GM12878 (cell line): ENCODE measurements around the gene FAM200B. TPM values are rescaled to one million over a fixed set of nuclear protein-coding genes. Genes with fewer than 3 reads are reported as not detected.

Experiments used
- BCL11A ChIP-seq: IDR thresholded peaks from 2 replicates; pipeline ENCODE4 v1.6.1; 2011; ENCODE audit warnings: low read depth, low read length
- EP300 ChIP-seq, 2 experiments: fragments of 150-350 bp in 1 of 2; IDR thresholded peaks; 2 replicates each; pipeline ENCODE4 v1.6.1; 2011 to 2012; ENCODE audit warnings: low read depth in 2 of 2, low read length in 2 of 2, borderline replicate concordance in 1 of 2, improper control_type of control experiment in 1 of 2, inconsistent platforms in 1 of 2; ENCODE audit not compliant: control insufficient read depth in 1 of 2
- FOS ChIP-seq: IDR thresholded peaks from 3 replicates; pipeline ENCODE4 v1.6.1; 2011; ENCODE audit warnings: borderline replicate concordance; ENCODE audit not compliant: insufficient read length; ENCODE audit errors: extremely low read depth
- GABPA ChIP-seq: IDR thresholded peaks from 2 replicates; pipeline ENCODE4 v1.6.1; 2014; ENCODE audit warnings: antibody characterized with exemption, low read depth, mild to moderate bottlenecking, inconsistent platforms
- LARP7 ChIP-seq: fragments of 450-650 bp; IDR thresholded peaks from 2 replicates; pipeline ENCODE4 v1.6.1; 2017; ENCODE audit warnings: mild to moderate bottlenecking
- MXI1 ChIP-seq: fragments of 150-350 bp; IDR thresholded peaks from 2 replicates; pipeline ENCODE4 v1.6.1; 2011; ENCODE audit warnings: low read depth, mild to moderate bottlenecking, inconsistent platforms, low read length, improper control_type of control experiment
- NR2C2 ChIP-seq: IDR thresholded peaks from 2 replicates; pipeline ENCODE4 v1.6.1; 2011; ENCODE audit warnings: borderline replicate concordance, low read depth; ENCODE audit not compliant: control insufficient read depth, insufficient read length
- POLR2AphosphoS2 ChIP-seq: IDR thresholded peaks from 2 replicates; pipeline ENCODE4 v1.6.1; 2011; ENCODE audit warnings: low read depth, mild to moderate bottlenecking, low read length, improper control_type of control experiment, moderate library complexity
- RBBP5 ChIP-seq: fragments of 200-600 bp; sonication (generic); conservative IDR thresholded peaks from 2 replicates; pipeline ENCODE4 v1.6.1; 2016
- SIX5 ChIP-seq: IDR thresholded peaks from 2 replicates; pipeline ENCODE4 v1.6.1; 2011; ENCODE audit warnings: mild to moderate bottlenecking, low read depth, low read length, moderate library complexity; ENCODE audit not compliant: severe bottlenecking
- TARDBP ChIP-seq: IDR thresholded peaks from 2 replicates; pipeline ENCODE4 v1.6.1; 2016; ENCODE audit warnings: borderline replicate concordance
- TCF7 ChIP-seq: IDR thresholded peaks from 2 replicates; pipeline ENCODE4 v1.6.1; 2014; ENCODE audit warnings: antibody characterized with exemption, borderline replicate concordance
- USF2 ChIP-seq: IDR thresholded peaks from 2 replicates; pipeline ENCODE4 v1.6.1; 2011; ENCODE audit warnings: low read depth, low read length, improper control_type of control experiment, borderline replicate concordance
- ZBTB33 ChIP-seq: fragments of 450-650 bp; IDR thresholded peaks from 2 replicates; pipeline ENCODE4 v1.6.1; 2017; ENCODE audit warnings: mild to moderate bottlenecking
- ZNF207 ChIP-seq: fragments of 450-650 bp; IDR thresholded peaks from 2 replicates; pipeline ENCODE4 v1.6.1; 2014; ENCODE audit warnings: antibody characterized with exemption, mild to moderate bottlenecking, borderline replicate concordance
- ZSCAN29 ChIP-seq: fragments of 450-650 bp; IDR thresholded peaks from 2 replicates; pipeline ENCODE4 v1.6.1; 2017; ENCODE audit warnings: mild to moderate bottlenecking, moderate library complexity
- polyA plus RNA-seq, 11 experiments: library from polyadenylated mRNA; depleted of rRNA in 4 of 11; unstranded in 6 of 11; stranded (reverse) in 5 of 11; fragments of >200 nt; fragmentation: Nextera tagmentation in 4 of 11; fragmentation: Illumina TruSeq in 1 of 11; extraction: Ambion mirVana in 4 of 11; extraction: Trizol in 1 of 11; gene quantifications; 1 replicate in 1 of 11; 2 replicates in 10 of 11; pipeline versions ENCODE4 v1.2.1 to v1.2.3, GENCODE V29; 2011 to 2016; ENCODE audit warnings: inconsistent platforms in 2 of 11, missing spikeins in 2 of 11, low read depth in 1 of 11
- total RNA-seq, 4 experiments: library from RNA; depleted of rRNA in 3 of 4; stranded (reverse); fragments of >200 nt in 3 of 4; fragmentation: Illumina TruSeq in 1 of 4; extraction: Trizol in 1 of 4; gene quantifications; 2 replicates each; pipeline versions ENCODE4 v1.2.1 to v1.2.3, GENCODE V29; 2013 to 2021
- TF ChIP-seq, protein P1 (sequence below): fragments of 450-650 bp; conservative IDR thresholded peaks from 2 replicates; pipeline ENCODE4 v1.6.1; 2017; ENCODE audit warnings: mild to moderate bottlenecking, moderate library complexity
- TF ChIP-seq, protein P2 (sequence below): fragments of 450-650 bp; IDR thresholded peaks from 2 replicates; pipeline ENCODE4 v1.6.1; 2016; ENCODE audit warnings: mild to moderate bottlenecking
- TF ChIP-seq, protein P3 (sequence below): fragments of 450-650 bp; IDR thresholded peaks from 2 replicates; pipeline ENCODE4 v1.6.1; 2018; ENCODE audit warnings: borderline replicate concordance, mild to moderate bottlenecking; ENCODE audit not compliant: partially characterized antibody

Gene FAM200B
- total and polyA plus RNA-seq, 10 of the 15 experiments (the other 5 are each of a cell fraction or from before 2014, with no cell fraction given), result 13.8 to 48.5 (median 25.5) TPM

DNA sequence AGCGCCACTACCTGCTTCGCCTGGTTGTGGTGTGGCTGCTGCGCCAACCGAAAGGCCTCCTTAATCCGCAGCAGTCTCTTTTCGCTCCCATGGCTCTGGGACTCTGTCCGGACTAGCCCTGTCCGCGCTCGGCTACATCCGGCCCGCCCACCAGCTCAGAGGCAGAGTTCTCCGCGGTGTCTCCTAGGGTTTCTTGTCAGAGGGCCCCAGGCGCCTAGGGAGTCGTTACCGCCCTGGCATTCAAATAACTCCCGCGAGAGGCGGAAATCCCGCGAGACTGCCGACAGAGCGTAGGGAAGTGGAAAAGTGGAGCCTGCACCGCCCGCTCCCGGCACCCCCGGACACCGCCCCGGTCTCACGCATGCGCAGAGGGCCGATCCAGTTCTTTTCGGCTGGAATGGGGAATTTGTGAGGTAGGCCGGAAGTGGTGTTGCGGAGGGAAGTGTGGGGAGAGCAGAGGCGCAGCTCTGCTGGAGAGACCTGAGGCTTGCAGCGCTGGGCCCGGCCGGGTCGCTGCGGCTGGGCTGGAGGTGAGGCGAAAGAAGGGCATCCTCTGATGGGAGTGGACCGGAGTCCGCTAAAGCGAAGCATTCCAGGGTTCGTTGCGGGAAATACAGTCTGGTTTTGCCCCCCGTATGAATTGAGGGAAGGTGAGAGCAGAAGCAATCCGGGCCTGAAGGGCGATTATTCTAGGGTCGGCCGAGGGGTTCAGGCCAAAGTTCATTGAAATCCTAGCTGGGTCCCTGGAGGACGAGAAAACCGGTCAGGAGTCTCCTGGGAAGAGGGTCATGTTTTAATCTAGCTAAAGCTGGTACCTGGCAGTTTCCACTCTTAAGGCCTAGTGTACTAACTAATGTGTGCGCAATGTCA lies at the start of gene FAM200B (continued):
- TF ChIP-seq ZBTB33 (no peak), TARDBP (peak; percentile 58; the same call in 1 of the 2 replicates), RBBP5 (no peak), LARP7 (0 out of 2 replicates have a peak, but pooled peaks have one; percentile 70), EP300 (IDR thresholded peaks at IDR 0.05; ENCODE audit: borderline replicate concordance in 1 of 2, control insufficient read depth in 1 of 2, low read depth in 2 of 2, low read length in 2 of 2) (no peak), TCF7 (no peak), FOS (no peak), MXI1 (peak; percentile 97), ZSCAN29 (no peak), GABPA (no peak; the same call in 1 of the 2 replicates), SIX5 (no peak), USF2 (no peak), ZNF207 (peak; percentile 61; the same call in 1 of the 2 replicates), NR2C2 (no peak), BCL11A (no peak), POLR2AphosphoS2 (0 out of 2 replicates have a peak, but pooled peaks have one; percentile 43)
- TF ChIP-seq, protein P1, sequence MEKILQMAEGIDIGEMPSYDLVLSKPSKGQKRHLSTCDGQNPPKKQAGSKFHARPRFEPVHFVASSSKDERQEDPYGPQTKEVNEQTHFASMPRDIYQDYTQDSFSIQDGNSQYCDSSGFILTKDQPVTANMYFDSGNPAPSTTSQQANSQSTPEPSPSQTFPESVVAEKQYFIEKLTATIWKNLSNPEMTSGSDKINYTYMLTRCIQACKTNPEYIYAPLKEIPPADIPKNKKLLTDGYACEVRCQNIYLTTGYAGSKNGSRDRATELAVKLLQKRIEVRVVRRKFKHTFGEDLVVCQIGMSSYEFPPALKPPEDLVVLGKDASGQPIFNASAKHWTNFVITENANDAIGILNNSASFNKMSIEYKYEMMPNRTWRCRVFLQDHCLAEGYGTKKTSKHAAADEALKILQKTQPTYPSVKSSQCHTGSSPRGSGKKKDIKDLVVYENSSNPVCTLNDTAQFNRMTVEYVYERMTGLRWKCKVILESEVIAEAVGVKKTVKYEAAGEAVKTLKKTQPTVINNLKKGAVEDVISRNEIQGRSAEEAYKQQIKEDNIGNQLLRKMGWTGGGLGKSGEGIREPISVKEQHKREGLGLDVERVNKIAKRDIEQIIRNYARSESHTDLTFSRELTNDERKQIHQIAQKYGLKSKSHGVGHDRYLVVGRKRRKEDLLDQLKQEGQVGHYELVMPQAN, result peak; percentile 99
- TF ChIP-seq, protein P2, sequence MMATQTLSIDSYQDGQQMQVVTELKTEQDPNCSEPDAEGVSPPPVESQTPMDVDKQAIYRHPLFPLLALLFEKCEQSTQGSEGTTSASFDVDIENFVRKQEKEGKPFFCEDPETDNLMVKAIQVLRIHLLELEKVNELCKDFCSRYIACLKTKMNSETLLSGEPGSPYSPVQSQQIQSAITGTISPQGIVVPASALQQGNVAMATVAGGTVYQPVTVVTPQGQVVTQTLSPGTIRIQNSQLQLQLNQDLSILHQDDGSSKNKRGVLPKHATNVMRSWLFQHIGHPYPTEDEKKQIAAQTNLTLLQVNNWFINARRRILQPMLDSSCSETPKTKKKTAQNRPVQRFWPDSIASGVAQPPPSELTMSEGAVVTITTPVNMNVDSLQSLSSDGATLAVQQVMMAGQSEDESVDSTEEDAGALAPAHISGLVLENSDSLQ, result peak; percentile 76
- TF ChIP-seq, protein P3, sequence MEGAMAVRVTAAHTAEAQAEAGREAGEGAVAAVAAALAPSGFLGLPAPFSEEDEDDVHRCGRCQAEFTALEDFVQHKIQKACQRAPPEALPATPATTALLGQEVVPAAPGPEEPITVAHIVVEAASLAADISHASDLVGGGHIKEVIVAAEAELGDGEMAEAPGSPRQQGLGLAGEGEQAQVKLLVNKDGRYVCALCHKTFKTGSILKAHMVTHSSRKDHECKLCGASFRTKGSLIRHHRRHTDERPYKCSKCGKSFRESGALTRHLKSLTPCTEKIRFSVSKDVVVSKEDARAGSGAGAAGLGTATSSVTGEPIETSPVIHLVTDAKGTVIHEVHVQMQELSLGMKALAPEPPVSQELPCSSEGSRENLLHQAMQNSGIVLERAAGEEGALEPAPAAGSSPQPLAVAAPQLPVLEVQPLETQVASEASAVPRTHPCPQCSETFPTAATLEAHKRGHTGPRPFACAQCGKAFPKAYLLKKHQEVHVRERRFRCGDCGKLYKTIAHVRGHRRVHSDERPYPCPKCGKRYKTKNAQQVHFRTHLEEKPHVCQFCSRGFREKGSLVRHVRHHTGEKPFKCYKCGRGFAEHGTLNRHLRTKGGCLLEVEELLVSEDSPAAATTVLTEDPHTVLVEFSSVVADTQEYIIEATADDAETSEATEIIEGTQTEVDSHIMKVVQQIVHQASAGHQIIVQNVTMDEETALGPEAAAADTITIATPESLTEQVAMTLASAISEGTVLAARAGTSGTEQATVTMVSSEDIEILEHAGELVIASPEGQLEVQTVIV, result peak; percentile 47
